ENCODE measurements around the gene CDHR2. TPM values are rescaled to one million over a fixed set of nuclear protein-coding genes. Genes with fewer than 3 reads are reported as not detected.

CDHR2 gene
- total RNA-seq, 1 donor = under 0.01 TPM

DNA sequence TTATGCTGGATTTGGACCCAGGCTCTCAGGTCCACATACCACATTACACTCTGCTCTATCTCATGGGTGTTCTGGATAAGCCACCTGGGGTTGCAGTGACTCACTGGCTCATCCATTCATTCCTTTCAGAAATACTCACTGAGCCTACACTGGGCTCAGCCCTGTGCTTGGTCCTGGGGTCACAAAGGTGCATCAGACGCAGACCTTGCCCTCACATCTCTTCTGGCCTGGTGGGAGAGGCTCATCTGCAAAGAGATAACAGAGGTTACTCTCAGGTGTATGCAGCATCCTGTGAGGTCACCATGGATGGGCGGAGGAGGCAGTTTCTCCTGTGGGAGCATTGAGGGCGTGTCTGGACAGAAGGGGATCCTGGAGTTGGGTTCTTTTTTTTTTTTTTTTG, 12.1 kb downstream of the CDHR2 start:
- Histone ChIP-seq H3K36me3 (ENCODE audit: insufficient read depth, low read length) (no peaks in the 10 kb centered on the region), H3K79me2 (ENCODE audit: insufficient read depth, low read length) (no peaks in the 10 kb centered on the region), H2AFZ (ENCODE audit: low read length) (no peak overlapping the region), H3K4me3 (ENCODE audit: insufficient read depth, low read length) (no peak overlapping the region), H3K27ac (ENCODE audit: low read depth, low read length) (no peak overlapping the region), H3K4me2 (ENCODE audit: insufficient read depth, low read length) (no peak overlapping the region), H3K9me3 (ENCODE audit: low read depth, low read length) (no peaks in the 10 kb centered on the region), H3K4me1 (ENCODE audit: insufficient read depth, low read length) (no peaks in the 10 kb centered on the region), H3K27me3 (ENCODE audit: insufficient read depth, low read length) (peaks cover 6% of the 10 kb centered on the region), H4K20me1 (ENCODE audit: insufficient read depth, low read length) (no peaks in the 10 kb centered on the region)
- no peak for DNase-seq (ENCODE audit: insufficient read length, low spot score, missing footprints)
- TF ChIP-seq, protein P1, sequence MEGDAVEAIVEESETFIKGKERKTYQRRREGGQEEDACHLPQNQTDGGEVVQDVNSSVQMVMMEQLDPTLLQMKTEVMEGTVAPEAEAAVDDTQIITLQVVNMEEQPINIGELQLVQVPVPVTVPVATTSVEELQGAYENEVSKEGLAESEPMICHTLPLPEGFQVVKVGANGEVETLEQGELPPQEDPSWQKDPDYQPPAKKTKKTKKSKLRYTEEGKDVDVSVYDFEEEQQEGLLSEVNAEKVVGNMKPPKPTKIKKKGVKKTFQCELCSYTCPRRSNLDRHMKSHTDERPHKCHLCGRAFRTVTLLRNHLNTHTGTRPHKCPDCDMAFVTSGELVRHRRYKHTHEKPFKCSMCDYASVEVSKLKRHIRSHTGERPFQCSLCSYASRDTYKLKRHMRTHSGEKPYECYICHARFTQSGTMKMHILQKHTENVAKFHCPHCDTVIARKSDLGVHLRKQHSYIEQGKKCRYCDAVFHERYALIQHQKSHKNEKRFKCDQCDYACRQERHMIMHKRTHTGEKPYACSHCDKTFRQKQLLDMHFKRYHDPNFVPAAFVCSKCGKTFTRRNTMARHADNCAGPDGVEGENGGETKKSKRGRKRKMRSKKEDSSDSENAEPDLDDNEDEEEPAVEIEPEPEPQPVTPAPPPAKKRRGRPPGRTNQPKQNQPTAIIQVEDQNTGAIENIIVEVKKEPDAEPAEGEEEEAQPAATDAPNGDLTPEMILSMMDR (IDR thresholded peaks at IDR 0.05; ENCODE audit: extremely low read depth, low read depth, low read length) = no peak

DNA sequence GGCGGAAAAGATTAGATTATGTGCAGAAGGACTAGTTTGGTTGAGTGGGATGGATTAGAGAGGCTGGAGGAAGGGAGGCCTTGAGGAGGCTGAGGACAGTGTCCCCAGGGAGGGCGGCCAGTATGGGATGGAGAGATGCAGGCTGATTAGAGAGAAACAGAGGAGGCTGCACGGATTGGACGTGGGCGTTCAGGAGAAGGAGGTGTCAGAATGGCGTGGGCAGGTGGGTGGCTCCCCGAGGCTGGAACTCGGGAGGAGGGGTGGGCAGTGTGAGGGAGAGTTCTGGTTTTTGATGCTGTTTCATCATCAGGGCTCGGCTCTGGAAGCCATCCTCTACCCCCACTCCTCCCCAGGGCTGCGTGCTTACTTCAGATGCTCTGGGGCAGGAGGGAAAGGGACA, 13.0 kb downstream of the CDHR2 start:
- H3K27ac ChIP-seq (ENCODE audit: low read depth, low read length) = no peak overlapping the region
- H3K9me3 ChIP-seq (ENCODE audit: low read depth, low read length) = no peaks in the 10 kb centered on the region
- no peaks in the 10 kb centered on the region for H3K79me2 ChIP-seq (ENCODE audit: insufficient read depth, low read length)
- no peak overlapping the region for H3K4me3 ChIP-seq (ENCODE audit: insufficient read depth, low read length)
- DNase-seq (ENCODE audit: insufficient read length, low spot score, missing footprints) = no peak
- no peaks in the 10 kb centered on the region for H3K4me1 ChIP-seq (ENCODE audit: insufficient read depth, low read length)
- H2AFZ ChIP-seq (ENCODE audit: low read length) = no peak overlapping the region
- no peak overlapping the region for H3K4me2 ChIP-seq (ENCODE audit: insufficient read depth, low read length)
- no peaks in the 10 kb centered on the region for H3K36me3 ChIP-seq (ENCODE audit: insufficient read depth, low read length)
- TF ChIP-seq, protein P1 (IDR thresholded peaks at IDR 0.05; ENCODE audit: extremely low read depth, low read depth, low read length) = no peak
- no peaks in the 10 kb centered on the region for H4K20me1 ChIP-seq (ENCODE audit: insufficient read depth, low read length)
- peaks cover 6% of the 10 kb centered on the region for H3K27me3 ChIP-seq (ENCODE audit: insufficient read depth, low read length)

GRCh38 chr5:176564002-176564401, 14.9 kb downstream of the CDHR2 start:
- Histone ChIP-seq H3K4me1 (ENCODE audit: insufficient read depth, low read length) (no peaks in the 10 kb centered on the region), H3K4me2 (ENCODE audit: insufficient read depth, low read length) (no peak overlapping the region), H3K27me3 (ENCODE audit: insufficient read depth, low read length) (peaks cover 6% of the 10 kb centered on the region), H3K9me3 (ENCODE audit: low read depth, low read length) (no peaks in the 10 kb centered on the region), H3K36me3 (ENCODE audit: insufficient read depth, low read length) (no peaks in the 10 kb centered on the region), H3K27ac (ENCODE audit: low read depth, low read length) (no peak overlapping the region), H2AFZ (ENCODE audit: low read length) (no peak overlapping the region), H3K79me2 (ENCODE audit: insufficient read depth, low read length) (no peaks in the 10 kb centered on the region), H4K20me1 (ENCODE audit: insufficient read depth, low read length) (no peaks in the 10 kb centered on the region), H3K4me3 (ENCODE audit: insufficient read depth, low read length) (no peak overlapping the region)
- no peak for DNase-seq (ENCODE audit: insufficient read length, low spot score, missing footprints)
- TF ChIP-seq, protein P1 (IDR thresholded peaks at IDR 0.05; ENCODE audit: extremely low read depth, low read depth, low read length) = no peak

GRCh38 chr5:176565760-176566288, 16.7 kb downstream of the CDHR2 start:
- TF ChIP-seq, protein P1 (IDR thresholded peaks at IDR 0.05; ENCODE audit: extremely low read depth, low read depth, low read length) = no peak
- H2AFZ ChIP-seq (ENCODE audit: low read length) = no peak overlapping the region
- no peak for DNase-seq (ENCODE audit: insufficient read length, low spot score, missing footprints)
- H3K79me2 ChIP-seq (ENCODE audit: insufficient read depth, low read length) = no peaks in the 10 kb centered on the region
- no peaks in the 10 kb centered on the region for H3K36me3 ChIP-seq (ENCODE audit: insufficient read depth, low read length)
- H3K4me3 ChIP-seq (ENCODE audit: insufficient read depth, low read length) = no peak overlapping the region
- H4K20me1 ChIP-seq (ENCODE audit: insufficient read depth, low read length) = no peaks in the 10 kb centered on the region
- H3K4me2 ChIP-seq (ENCODE audit: insufficient read depth, low read length) = no peak overlapping the region
- H3K9me3 ChIP-seq (ENCODE audit: low read depth, low read length) = no peaks in the 10 kb centered on the region
- H3K27ac ChIP-seq (ENCODE audit: low read depth, low read length) = no peak overlapping the region
- H3K4me1 ChIP-seq (ENCODE audit: insufficient read depth, low read length) = no peaks in the 10 kb centered on the region
- H3K27me3 ChIP-seq (ENCODE audit: insufficient read depth, low read length) = peaks cover 6% of the 10 kb centered on the region

Data from osteoblast (primary cell).